NCI-H2029 (cell line): ENCODE data around the gene HCRTR2.
"Not testable (repeated sequence)": the region's sequence is repeated elsewhere in the genome, so short reads cannot be mapped to it uniquely, and the experiment has no call there.

ENCODE experiments used
- DNase-seq: peaks from one replicate; lab custom pipeline; 2025; lab: John Stamatoyannopoulos, UW

HCRTR2 gene

GRCh38 chr6:55174211-55175026, at the start of gene HCRTR2:
HCRTR2 (plus strand) TSS chr6:55174515; CDS start chr6:55174588, 73 bp downstream.
- no peak for DNase-seq

GRCh38 chr6:55130806-55131324, 43.5 kb upstream of the HCRTR2 start:
- DNase-seq, result no peak

GRCh38 chr6:55131616-55132015, 42.7 kb upstream of the HCRTR2 start:
- DNase-seq, result no peak

GRCh38 chr6:55136916-55137315, 37.4 kb upstream of the HCRTR2 start:
- no peak for DNase-seq

GRCh38 chr6:55137929-55138693, 36.2 kb upstream of the HCRTR2 start:
- no peak for DNase-seq

- no peak for DNase-seq
Measured at GRCh38 chr6:55141611-55142010, 32.7 kb upstream of the HCRTR2 start.

GRCh38 chr6:55142610-55143009, 31.7 kb upstream of the HCRTR2 start:
- DNase-seq, result no peak

- no peak for DNase-seq
Measured at GRCh38 chr6:55153284-55153683, 21.0 kb upstream of the HCRTR2 start.

- DNase-seq, result not testable (repeated sequence)
Measured at GRCh38 chr6:55158784-55159183, 15.5 kb upstream of the HCRTR2 start.

GRCh38 chr6:55167860-55168259, 6.5 kb upstream of the HCRTR2 start:
- DNase-seq, result no peak

- DNase-seq, result no peak
Measured at GRCh38 chr6:55175078-55176049, 1.0 kb downstream of the HCRTR2 start.

GRCh38 chr6:55176958-55177357, 2.6 kb downstream of the HCRTR2 start:
- no peak for DNase-seq

- no peak for DNase-seq
Measured at GRCh38 chr6:55180258-55180657, 5.9 kb downstream of the HCRTR2 start.

- no peak for DNase-seq
Measured at GRCh38 chr6:55182016-55182650, 7.8 kb downstream of the HCRTR2 start.

- no peak for DNase-seq
Measured at GRCh38 chr6:55184782-55185530, 10.6 kb downstream of the HCRTR2 start.

GRCh38 chr6:55198715-55199114, 24.4 kb downstream of the HCRTR2 start:
- DNase-seq, result no peak

GRCh38 chr6:55199239-55199638, 24.9 kb downstream of the HCRTR2 start:
- no peak for DNase-seq

- no peak for DNase-seq
Measured at GRCh38 chr6:55208478-55209458, 34.5 kb downstream of the HCRTR2 start.

- no peak for DNase-seq
Measured at GRCh38 chr6:55210952-55211351, 36.6 kb downstream of the HCRTR2 start.
